ENCODE results near the gene SGSM1. TPM values are rescaled to one million over a fixed set of nuclear protein-coding genes. Genes with fewer than 3 reads are reported as not detected.

Gene SGSM1
- total and polyA plus RNA-seq, 2 of the 4 experiments (the other 2 are of a cell fraction) = not detected

DNA sequence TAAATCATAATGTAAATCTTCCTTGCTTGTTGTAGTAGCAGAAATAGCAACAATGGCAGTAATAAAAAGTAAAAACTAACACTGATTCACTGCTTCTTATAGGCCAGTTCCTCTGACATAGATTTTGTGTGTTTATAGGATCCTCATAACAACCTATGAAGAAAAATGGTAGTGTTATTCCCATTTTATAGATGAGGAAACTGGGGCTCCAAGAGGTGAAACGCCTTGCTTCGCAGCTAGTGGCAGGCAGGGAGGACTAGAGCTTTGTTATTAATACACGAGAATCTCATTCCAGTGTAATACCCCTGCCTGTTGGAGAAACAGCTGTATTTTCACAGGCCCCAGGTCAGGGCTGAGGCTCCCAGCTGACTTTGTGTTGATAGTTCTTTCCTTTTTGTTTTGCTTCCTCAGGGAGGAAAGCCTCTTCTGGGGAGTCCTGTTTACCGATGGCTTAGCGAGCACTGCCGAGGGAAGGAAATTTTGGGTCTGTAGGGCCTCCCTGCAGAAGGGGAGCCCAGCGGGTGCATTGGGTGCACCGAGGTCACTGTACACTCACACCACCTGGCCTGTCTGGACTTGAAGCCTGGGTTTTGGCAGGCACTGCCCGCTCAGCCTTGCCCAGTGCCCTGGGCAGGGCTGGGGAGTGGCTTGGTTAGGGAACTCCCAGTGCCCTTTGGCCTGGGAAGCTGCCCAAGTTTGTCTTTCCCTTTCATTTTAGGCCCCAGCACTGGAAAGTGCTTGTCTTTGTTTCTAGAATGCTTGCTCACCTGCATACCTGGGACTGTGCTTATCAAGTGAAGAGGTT is 160.0 kb downstream of the SGSM1 start:
- H2AK5ac ChIP-seq (ENCODE audit: low read depth, low read length) = no peak overlapping the region
- H3K4me2 ChIP-seq (ENCODE audit: low read depth, low read length) = no peak overlapping the region
- no peaks in the 10 kb centered on the region; the same call in 1 of the 2 replicates for H3K27me3 ChIP-seq (ENCODE audit: control insufficient read depth, insufficient read depth, low read length)
- no peak overlapping the region for H4K91ac ChIP-seq (ENCODE audit: insufficient read depth, low read depth, low read length)
- no peak overlapping the region for H2BK15ac ChIP-seq (ENCODE audit: low read depth, low read length)
- H4K20me1 ChIP-seq (ENCODE audit: insufficient read depth, low read length) = no peaks in the 10 kb centered on the region
- no peaks in the 10 kb centered on the region for H3K9me1 ChIP-seq (ENCODE audit: insufficient read depth, low read length)
- H4K5ac ChIP-seq (ENCODE audit: low read depth, low read length) = no peak overlapping the region
- no peak for ATAC-seq (ENCODE audit: low read depth)
- no peak overlapping the region for H2AK9ac ChIP-seq (replicated peaks; ENCODE audit: low read depth, low read length, poor library complexity)
- H3K23ac ChIP-seq (ENCODE audit: low read depth, low read length) = no peak overlapping the region
- 20% methylated on average over 1 of the region's 9 CpGs; no CpG with 5 or more reads in 1 of the 2 experiments for WGBS, 2 experiments (ENCODE audit: extremely low coverage in 2 of 2, insufficient read length in 1 of 2)
- no peak overlapping the region for H2BK120ac ChIP-seq (ENCODE audit: low read depth, low read length)
- ChIA-PET CTCF (interaction anchor here (0.6 kb wide), 1 partner anchor 221 kb away, joined by 5 read pairs; no protein-coding TSS in a partner anchor), POLR2A (ENCODE audit: unreplicated experiment) (no interaction called here)
- no TSS peak for BruUV-seq (replicated peaks)
- no peak overlapping the region for H3K9ac ChIP-seq (ENCODE audit: low read depth, low read length)
- H3K56ac ChIP-seq (ENCODE audit: extremely low read depth, insufficient read depth, low read length) = no peak overlapping the region
- H3K27ac ChIP-seq (ENCODE audit: insufficient read depth, low read length) = no peak overlapping the region
- no peak overlapping the region for H3K4ac ChIP-seq (ENCODE audit: low read depth, low read length)
- H3K4me1 ChIP-seq (ENCODE audit: control insufficient read depth, insufficient read depth, low read length) = no peaks in the 10 kb centered on the region
- no peak for DNase-seq
- H4K8ac ChIP-seq (ENCODE audit: low read depth in 2 of 2, low read length in 2 of 2) = no peak overlapping the region
- in situ Hi-C loops (cut with MboI; ENCODE audit: low sequenced_read_pairs) (no loop called here), dilution Hi-C loops (cut with HindIII; ENCODE audit: low sequenced_read_pairs, unreplicated experiment) (no loop called here), intact Hi-C loops (cut with micrococcal nuclease) (no loop called here)
- H3K18ac ChIP-seq (ENCODE audit: low read depth, low read length) = no peak overlapping the region
- H3K36me3 ChIP-seq (ENCODE audit: control insufficient read depth, insufficient read depth, low read length) = no peaks in the 10 kb centered on the region
- H2AFZ ChIP-seq (replicated peaks; ENCODE audit: low read length, poor library complexity) = no peak overlapping the region
- H3K9me3 ChIP-seq (ENCODE audit: control insufficient read depth, insufficient read depth, low read length) = no peaks in the 10 kb centered on the region
- H3K79me1 ChIP-seq (ENCODE audit: low read depth in 1 of 2, low read length in 2 of 2) = no peaks in the 10 kb centered on the region
- H2BK5ac ChIP-seq (ENCODE audit: low read depth, low read length, poor library complexity, severe bottlenecking) = no peak overlapping the region
- H3K4me3 ChIP-seq (ENCODE audit: insufficient read depth, low read depth, low read length) = no peak overlapping the region
- H3K14ac ChIP-seq (replicated peaks; ENCODE audit: low read depth, low read length) = no peak overlapping the region
- H2BK20ac ChIP-seq (ENCODE audit: low read depth, low read length) = no peak overlapping the region
- TF ChIP-seq RCOR1 (IDR thresholded peaks at IDR 0.05; ENCODE audit: insufficient replicate concordance, low read length) (no peak), CEBPB (IDR thresholded peaks at IDR 0.05; ENCODE audit: low read depth, low read length) (no peak), MXI1 (IDR thresholded peaks at IDR 0.05; ENCODE audit: borderline replicate concordance, low read depth, low read length) (no peak), POLR2A (IDR thresholded peaks at IDR 0.05; ENCODE audit: low read depth, low read length) (no peak), MAFK (IDR thresholded peaks at IDR 0.05; ENCODE audit: low read depth, low read length) (no peak), BHLHE40 (IDR thresholded peaks at IDR 0.05; ENCODE audit: low read depth, low read length) (no peak), MAZ (IDR thresholded peaks at IDR 0.05; ENCODE audit: borderline replicate concordance, low read depth, low read length) (no peak), SMC3 (IDR thresholded peaks at IDR 0.05; ENCODE audit: low read depth, low read length) (no peak), FOS (IDR thresholded peaks at IDR 0.05; ENCODE audit: low read depth, low read length) (no peak), CHD1 (IDR thresholded peaks at IDR 0.05; ENCODE audit: low read depth, low read length) (no peak), RFX5 (IDR thresholded peaks at IDR 0.05; ENCODE audit: low read depth, low read length) (no peak), NFE2L2 (IDR thresholded peaks at IDR 0.05; ENCODE audit: low read depth, low read length) (no peak)
- TF ChIP-seq, protein P1, sequence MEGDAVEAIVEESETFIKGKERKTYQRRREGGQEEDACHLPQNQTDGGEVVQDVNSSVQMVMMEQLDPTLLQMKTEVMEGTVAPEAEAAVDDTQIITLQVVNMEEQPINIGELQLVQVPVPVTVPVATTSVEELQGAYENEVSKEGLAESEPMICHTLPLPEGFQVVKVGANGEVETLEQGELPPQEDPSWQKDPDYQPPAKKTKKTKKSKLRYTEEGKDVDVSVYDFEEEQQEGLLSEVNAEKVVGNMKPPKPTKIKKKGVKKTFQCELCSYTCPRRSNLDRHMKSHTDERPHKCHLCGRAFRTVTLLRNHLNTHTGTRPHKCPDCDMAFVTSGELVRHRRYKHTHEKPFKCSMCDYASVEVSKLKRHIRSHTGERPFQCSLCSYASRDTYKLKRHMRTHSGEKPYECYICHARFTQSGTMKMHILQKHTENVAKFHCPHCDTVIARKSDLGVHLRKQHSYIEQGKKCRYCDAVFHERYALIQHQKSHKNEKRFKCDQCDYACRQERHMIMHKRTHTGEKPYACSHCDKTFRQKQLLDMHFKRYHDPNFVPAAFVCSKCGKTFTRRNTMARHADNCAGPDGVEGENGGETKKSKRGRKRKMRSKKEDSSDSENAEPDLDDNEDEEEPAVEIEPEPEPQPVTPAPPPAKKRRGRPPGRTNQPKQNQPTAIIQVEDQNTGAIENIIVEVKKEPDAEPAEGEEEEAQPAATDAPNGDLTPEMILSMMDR (conservative IDR thresholded peaks at IDR 0.05; ENCODE audit: low read depth, low read length) = no peak
- TF ChIP-seq, protein P2, sequence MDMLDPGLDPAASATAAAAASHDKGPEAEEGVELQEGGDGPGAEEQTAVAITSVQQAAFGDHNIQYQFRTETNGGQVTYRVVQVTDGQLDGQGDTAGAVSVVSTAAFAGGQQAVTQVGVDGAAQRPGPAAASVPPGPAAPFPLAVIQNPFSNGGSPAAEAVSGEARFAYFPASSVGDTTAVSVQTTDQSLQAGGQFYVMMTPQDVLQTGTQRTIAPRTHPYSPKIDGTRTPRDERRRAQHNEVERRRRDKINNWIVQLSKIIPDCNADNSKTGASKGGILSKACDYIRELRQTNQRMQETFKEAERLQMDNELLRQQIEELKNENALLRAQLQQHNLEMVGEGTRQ (IDR thresholded peaks at IDR 0.05; ENCODE audit: low read depth, low read length) = no peak
- TF ChIP-seq, protein P3, sequence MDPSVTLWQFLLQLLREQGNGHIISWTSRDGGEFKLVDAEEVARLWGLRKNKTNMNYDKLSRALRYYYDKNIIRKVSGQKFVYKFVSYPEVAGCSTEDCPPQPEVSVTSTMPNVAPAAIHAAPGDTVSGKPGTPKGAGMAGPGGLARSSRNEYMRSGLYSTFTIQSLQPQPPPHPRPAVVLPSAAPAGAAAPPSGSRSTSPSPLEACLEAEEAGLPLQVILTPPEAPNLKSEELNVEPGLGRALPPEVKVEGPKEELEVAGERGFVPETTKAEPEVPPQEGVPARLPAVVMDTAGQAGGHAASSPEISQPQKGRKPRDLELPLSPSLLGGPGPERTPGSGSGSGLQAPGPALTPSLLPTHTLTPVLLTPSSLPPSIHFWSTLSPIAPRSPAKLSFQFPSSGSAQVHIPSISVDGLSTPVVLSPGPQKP (IDR thresholded peaks at IDR 0.05; ENCODE audit: borderline replicate concordance, low read depth, low read length) = no peak

Data from IMR-90 (cell line).